Activated CD4-positive, alpha-beta T cell treated with anti-CD3 and anti-CD28 coated beads, Interleukin-2, amount 50 U/mL, for 1 hour (primary cell): ENCODE results near the gene WWOX.
A peak's percentile ranks its signal among the peaks of the same experiment; 100 is the strongest.
"Not testable (repeated sequence)": the region's sequence is repeated elsewhere in the genome, so short reads cannot be mapped to it uniquely, and the experiment has no call there.

Source experiments
- DNase-seq: peaks from one replicate; pipeline ENCODE4 v3.0.0-alpha.2; 2020

Gene WWOX

DNA sequence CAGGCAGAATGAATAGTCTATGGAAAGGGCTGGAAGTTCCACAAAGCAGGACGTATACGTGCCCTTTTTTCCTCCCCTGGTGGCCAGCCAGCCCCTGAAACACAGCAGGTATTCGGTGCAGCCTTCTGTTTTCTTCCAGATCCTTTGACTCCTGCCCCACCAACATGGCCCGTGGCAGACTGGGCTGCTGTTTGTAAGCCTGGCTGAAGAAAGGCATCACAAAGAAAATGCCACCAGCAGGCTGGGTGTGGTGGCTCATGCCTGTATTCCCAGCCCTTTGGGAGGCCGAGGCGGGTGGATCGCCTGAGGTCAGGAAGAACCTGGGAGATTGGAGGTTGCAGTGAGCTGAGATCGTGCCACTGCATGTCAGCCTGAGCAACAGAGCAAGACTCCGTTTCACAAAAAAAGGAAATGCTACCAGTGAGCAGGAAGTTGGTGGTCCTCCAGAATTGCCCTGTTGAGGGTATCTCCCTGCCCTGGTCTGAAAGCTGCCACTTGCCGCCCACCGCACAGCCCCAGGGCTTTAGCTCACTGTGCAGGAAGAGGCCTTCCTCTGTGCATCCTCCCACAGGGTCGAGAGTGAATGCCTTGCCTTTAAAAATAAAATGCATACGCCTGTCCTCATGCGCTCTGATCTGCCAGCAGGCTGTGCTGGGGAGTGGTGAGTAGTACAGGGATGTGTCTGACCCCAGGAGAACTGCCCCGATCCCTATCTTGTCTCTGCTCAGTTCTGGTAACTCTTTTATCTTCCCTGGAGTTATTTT is 913.4 kb downstream of the WWOX start:
- no peak for DNase-seq

DNA sequence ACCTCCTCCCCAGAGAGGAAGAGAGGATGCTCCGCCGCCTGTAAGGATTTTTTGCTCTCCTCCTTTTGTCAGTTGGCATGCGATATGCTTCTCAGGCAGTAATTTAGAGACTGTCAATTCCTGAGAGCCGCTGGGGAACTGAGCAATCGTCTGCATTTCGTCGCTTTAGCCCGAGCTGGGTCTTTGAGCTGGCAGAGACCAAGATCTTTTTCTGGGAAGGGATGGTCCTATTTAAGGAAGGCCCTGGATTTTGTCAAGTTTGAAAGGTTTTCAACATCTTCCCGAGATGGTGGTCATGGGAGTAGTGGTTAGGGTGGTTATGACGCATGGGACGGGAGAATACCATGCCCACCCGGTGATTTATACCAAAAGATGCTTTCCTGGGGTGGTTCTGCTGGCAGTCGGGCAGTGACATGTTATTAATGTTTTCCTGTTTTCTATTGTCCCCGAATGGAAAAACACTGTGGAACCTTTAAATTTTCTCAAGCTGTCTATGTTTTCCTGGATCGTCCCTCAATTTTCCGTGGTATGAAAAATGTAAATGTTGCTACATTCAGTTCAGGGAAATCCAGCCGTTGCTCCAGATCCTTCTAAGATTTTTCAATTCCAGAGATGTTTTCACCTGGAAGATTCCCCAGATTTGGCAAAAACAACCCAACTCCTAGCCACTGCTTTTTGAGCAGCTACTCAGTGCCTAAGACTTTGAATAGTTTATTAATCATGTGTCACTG is 914.6 kb downstream of the WWOX start:
- no peak for DNase-seq

DNA sequence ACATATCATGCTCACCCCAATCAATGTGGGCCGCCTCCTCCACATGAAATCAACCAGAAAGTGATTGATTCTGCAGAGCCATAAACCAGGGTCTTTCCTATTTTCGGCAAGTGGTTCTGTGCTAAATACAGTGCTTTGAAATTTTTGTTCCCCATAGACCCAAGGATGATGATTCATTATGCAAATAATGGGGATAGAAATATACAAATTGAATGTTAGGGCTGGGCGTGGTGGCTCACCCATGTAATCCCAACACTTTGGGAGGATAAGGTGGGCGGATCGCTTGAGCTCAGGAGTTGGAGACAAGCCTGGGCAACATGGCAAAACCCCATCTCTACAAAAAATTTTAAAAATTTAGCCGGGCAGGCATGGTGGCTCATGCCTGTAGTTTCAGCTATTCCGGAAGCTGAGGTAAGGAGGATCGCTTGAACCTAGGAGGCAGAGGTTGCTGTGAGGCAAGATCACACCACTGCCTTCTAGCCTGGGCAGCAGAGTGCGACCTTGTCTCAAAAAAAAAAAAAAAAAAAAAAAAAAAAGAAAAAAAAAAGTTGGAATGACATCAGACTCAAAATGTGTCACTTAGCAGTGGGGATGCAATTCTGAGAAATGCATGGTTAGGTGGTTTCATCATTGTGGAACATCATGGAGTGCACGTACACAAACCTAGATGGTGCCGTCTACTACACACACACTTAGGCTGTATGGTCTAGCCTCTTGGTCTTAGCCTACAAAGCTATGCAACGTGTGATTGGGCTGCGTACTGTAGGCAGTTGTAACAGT is 919.4 kb downstream of the WWOX start:
- DNase-seq = no peak

DNA sequence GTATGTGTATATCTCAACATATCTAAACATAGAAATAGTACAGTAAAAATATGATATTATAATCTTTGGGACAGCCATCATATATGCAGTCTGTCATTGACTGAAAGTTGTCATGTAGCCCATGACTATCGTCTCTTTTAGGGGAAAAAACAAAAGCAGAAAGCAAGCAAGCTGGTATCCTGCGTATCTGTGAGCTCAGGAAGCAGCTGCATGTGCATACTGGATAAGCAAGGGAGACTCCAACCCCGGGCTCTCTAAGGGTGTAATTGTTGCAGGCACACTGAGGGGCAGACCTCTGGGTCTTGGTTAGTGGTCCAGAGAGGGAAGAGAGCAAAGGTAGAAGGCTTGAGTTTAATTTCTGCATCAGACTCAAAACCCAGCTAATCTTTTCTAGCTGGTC is 920.0 kb downstream of the WWOX start:
- no peak for DNase-seq

DNA sequence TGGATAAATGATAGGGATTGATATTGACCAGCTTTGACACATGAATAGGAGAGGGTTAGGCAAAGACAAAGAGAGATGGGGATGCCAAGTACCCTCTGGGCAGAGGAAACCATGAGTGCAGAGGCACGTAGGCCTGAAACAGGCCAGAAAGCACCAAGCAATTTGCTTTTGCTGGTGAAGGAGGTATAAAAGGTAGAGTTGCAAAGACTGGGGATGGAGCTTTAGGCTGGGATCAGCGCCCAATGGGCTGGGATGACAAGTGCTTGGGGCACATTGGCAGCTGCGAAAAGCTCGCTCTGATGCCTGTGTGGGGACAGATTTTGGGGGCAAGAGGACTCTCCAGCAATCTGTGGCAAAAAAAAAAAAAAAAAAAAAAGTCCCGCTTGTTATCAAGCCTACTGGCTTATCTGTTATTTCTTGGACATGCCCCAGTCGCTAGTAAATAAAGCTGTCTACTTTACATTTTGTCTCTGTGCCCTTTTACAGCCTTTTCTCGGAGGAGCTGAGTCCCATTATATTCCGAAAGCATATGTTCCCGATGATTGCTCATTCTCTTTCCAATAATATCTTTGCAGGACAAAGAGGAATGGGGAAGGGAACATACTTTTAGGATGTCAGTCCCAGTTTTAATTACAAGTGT is 922.7 kb downstream of the WWOX start:
- no peak for DNase-seq

DNA sequence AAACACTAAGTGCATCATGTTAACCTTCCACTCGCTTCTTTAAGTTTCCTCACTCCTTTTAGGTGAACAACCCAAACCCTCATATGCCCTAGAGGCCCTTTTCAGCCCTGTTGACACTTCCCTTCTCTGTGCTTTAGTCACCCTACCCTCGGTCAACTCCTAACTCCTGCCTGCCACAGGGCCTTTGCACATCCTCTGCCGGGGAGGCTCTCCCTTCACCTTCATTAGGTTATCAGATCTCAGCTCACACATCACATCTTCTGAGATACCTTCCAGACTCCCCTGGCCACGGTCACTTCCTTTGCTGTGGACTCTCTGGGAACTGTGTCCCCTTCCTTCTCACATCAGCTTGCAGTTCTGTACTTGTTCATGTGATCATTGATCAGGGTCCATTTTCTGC is 926.7 kb downstream of the WWOX start:
- DNase-seq = no peak

DNA sequence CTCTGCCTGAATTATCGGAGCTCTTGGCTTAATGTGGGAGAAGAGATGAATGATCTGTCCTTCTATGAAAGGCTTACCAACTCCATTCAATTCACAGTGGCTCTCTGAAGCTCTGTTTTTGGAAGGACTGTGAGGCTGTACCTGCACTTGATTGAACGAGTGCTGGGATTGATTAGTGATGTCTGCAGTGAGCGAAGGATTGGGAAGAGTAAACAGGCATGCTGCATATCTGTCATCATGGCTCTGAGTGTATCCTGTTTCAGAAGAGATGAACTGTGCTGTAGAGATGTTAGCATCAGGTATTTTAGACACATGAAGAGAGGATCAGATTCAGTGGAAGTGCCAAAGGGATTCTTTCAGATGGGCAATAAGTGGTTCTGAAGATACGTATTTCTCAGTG is 937.1 kb downstream of the WWOX start:
- DNase-seq = no peak

DNA sequence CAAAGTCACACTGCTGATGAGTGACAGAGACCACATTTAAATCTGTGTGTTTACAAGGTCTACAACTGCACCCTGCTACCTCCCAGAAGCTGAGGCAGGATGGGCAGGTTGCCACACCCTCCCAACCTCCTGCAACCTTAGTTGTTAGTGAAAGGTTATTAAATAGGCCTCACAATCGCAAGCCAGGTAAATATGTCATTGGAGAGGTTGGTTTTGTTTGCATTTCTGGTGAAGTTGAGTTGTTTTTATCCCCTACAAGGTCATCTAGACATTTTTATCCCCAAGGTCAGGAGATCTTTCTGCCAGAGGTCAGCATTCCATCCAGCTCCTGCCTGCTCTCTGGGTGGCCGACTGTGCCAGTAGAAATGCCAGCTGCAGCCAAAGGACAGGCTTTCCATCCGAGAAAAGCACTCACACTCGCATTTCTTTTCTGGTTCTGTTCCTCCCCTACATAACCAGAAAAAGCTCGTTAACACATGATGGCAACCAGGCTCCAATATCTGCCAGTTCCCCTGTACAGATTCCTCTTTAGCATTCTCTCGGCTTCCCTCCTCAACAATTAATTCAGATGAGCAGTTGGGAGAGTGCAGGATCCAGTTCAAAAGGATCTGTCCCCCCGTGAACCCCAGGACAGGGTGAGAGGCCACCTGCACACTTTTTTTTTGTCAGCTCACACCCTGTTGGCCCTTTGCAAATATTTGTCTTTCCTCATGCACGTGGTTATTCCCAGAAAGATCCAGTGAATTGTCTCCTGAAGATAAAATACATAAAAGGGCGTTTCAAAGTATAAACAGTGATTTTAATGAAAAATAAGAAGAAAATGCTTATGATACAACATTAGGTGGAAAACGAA is 938.3 kb downstream of the WWOX start:
- no peak for DNase-seq

DNA sequence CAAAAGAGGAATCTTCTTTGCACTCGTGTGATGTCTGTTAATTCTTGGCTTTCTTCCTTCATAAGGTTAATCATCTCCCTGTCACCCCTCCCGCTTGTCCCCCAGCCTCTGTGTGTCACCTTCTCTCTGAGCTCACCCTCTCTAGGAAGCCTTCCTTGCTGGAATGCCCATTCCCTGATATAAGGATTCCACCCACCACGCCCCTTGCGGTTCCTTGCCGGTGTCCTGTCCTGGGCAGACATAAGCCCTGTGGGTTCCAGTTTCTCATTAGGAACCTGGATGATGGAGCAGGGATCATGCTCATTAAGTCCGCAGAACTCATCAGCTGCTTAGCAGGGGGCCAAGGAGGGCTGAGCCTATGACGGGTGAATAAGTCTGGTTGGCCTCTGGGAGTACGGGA is 941.8 kb downstream of the WWOX start:
- DNase-seq = no peak

DNA sequence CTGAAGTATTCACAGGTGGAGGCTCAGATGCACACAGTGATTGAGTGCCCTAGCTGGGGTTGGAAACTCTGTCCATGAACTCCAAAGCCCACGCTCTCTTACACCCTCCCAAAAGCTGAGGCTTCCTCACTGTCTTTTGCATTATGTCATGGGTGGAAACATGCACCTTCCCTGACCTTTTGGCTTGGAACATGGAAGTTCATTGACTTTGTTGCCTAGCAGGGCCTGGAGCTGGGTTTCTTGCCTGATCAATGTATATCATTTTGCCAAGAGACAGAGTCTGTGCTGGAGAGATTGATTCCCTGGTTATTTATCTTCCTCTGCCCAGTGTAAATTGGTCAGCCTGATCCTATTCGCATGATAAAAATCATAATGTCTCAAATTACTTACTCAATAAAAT is 942.7 kb downstream of the WWOX start:
- DNase-seq = no peak

DNA sequence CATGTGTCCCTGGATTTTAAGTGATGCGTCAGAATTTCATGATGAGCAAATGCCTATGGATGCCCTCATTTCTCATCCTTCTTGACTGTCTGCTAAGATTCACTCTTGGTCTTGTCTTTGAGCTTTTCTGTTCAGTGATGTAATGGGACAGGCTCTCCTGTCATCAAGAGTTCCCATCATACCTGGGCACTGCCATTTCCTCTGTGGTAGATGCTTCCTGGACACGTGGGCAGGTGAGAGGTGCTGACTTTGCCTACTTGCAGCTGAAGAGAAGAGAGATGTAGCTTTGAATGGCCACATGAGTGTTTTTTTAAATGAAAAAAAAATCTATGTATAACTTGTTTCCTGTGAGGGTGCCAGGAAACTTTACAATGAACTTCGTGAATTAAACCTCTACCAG is 943.4 kb downstream of the WWOX start:
- peak; percentile 1 for DNase-seq

DNA sequence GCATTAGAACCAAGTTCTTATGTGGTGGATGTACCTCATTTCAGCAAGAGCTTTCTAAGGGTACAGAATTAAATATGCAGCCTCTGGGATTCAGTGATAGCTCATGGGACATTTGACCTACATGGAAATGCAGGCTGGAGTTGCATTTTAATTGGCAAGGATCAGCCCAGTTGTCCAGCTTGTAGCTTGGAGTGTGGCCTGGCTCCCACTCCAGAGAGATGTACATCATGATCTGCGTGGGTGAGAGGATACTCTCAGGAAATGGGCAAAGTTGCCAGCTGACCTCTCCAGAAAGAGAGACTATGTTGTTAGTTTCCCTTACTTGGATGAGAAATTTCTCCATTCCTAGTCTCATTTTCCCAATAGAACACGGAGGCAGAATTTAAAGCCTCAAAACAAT is 945.7 kb downstream of the WWOX start:
- no peak for DNase-seq

DNA sequence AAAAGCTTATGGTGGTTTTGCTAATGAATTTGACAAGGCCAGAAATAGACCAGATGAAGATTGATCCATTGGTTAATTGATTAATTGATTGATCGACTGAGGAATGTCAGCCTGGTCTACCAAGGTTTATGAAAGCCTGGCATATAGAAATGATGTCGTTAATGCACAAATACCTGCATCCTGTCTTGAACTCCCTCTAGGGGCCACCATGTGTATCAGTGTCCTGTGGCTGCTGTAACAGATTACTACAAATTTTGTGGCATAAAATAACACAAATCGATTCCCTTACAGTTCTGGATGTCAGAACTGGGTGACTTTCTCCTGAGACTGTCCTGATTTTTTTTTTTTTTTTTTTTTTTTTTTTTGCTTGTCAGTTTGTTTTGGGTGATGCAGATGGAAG is 947.9 kb downstream of the WWOX start:
- no peak for DNase-seq

DNA sequence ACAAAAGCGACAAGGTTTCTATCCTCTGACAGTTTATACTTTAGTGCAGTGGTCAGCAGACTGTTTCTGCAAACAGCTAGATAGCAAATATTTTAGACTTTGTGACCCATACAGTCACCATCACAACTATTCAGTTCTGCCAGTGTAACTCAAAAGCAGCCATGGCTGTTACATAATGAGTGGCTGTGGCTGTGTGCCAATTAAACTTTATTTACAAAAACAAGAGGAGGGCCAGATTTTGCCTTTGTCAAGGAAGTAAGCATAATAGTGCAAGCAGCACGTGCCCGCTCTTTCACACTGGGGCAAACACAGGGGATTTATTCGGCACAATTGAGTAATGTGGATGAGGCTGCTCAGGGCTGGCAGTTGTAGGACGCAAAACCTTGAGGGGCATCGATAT is 949.6 kb downstream of the WWOX start:
- DNase-seq = no peak

DNA sequence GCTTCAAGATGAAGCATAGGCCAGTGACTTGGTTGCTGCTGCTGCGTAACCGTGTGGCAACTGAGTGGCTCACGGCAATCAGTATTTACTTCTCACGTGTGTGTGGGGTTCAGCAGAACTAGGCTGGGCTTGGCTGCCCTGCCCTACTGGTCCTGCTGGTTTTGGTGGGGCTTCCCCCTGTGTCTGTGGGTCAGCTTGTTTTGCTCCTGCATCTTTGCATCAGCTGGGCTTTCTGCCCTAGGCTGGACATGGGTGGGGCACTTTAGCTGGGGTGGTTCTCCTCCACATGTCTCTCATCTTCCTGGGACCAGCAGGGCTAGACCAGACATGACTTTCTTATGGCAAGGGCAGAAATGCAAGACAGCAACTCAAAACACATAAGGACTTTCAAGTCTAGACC is 950.6 kb downstream of the WWOX start:
- DNase-seq = no peak

DNA sequence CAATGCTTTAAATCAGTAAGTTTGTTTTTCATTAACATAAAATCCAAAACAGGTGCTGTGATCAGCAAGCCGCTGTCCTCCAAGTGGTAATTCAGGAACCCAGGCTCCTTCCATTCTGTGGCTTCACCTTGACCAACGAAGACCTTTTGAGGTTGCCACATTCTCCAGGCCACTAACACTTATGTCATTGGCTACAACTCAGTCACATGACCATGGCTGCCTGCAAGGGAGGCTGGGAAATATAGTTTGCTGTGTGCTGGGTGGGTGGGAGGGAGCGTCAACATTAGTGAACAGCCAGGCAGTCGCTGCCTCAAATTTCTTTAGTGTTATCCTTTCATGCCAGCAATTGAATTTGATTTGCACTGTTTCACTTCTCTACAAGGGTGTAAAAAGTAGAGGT is 951.9 kb downstream of the WWOX start:
- no peak for DNase-seq

DNA sequence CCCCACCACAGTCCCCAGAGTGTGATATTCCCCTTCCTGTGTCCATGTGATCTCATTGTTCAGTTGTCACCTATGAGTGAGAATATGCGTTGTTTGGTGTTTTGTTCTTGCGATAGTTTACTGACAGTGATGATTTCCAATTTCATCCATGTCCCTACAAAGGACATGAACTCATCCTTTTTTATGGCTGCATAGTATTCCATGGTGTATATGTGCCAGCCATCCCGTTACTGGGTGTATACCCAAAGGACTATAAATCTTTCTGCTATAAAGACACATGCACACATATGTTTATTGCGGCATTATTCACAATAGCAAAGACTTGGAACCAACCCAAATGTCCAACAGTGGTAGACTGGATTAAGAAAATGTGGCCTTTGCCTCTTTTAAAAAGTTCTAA is 952.7 kb downstream of the WWOX start:
- not testable (repeated sequence) for DNase-seq

DNA sequence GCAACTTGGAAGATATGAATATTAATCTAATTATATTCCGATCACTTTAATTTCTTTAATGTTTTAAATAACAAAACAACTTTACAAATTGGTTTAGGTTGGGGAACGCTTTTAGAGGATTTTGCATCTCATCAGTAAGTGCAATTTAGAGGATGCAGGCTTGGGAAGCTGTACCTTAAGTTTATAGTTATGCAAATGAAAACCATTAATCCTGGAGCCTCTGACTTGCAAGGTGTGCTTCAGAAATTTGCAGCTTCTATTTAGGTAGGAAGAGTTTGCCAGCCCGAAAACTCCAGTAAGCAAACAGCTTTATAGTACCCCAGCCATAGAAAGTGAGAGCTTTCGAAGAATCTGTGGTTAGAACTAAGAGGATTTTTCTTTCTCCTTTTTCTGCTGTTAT is 954.1 kb downstream of the WWOX start:
- DNase-seq = no peak

DNA sequence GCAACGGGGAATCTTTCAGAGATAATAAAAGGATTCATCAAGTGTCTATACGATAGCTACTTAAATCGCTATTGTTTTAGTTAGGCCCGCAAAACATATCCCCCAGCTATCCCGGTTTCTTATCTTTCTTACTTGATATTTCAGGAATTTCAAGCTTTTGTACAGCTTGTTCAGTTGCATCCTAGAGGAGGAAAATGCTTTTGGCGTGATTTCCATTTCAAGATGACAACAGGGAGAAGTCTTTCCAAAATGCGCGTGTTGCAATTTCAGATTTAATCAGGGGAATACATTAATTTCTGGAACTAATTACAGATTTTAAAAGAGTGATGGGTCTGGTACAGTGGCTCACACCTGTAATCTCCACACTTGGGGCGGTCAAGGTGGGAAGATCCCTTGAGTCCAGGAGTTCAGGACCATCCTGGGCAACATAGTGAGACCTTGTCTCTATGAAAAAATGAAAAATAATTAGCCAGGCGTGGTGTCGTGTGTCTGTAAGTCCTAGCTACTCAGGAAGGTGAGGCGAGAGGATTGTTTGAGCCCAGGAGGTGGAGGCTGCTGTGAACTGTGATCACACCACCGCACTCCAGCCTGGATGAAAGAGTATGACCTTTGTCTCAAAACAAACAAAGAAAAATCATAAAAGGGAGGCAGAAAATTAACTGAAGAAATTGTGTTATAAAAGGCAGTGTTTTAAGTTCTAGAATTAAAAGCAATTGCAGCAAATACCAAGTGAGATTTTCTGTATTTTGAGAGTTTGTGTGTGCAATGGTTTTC is 954.9 kb downstream of the WWOX start:
- DNase-seq = no peak

DNA sequence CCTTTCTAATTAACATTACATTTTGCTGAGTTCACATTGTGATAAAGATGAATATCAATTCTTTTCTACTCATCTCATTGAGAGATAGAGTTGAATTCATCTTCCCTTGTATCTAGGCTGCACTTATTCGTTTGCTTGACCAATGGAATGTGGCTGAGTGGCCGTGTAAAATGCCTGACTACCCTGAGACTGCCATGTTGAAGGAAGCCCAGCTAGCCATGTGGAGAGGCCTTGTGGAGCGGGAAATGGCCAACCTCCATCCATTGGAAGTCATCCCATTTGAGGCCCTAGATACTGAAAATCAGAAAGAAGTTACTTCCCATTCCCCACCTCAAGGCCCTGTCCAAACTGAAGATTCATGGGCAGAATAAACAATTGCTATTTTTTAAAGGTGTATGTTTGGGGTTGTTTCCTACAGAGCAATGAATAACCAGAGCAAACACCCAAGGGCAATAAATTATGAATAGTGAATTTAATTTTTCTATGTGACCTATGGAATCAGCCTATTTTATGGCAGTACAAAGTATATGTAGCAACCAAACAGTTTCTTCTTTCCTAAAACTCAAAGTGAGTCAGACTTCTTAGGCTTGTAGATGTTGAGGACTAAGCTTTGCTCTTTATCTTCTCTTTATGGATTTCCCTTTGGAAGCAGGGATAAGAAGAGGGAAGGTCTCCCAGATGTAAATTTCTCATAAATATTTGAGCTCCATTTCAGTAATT is 956.0 kb downstream of the WWOX start:
- DNase-seq = no peak

DNA sequence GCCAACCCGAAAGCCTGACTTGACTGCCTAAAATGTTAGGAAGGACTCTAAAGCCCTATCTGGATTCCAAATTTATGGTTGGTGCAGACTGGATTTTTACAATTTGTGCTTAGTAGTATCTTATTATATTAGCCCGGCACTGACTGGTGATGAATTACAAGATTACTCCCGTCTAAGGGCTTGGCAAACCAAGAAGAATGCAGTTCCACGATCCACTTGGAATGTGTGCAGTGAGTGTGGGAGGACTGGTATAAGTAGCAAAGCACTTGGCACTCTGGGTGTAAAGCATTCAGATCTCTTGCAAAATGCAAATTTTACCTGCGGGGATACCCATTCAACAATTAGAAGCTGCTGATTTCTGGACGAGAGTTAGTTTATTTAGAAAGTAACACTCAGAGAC is 961.7 kb downstream of the WWOX start:
- DNase-seq = no peak
